Articular chondrocyte of knee joint (primary cell): ENCODE measurements around the gene KCND3. TPM values are rescaled to one million over a fixed set of nuclear protein-coding genes. Genes with fewer than 3 reads are reported as not detected.
A peak's percentile ranks its signal among the peaks of the same experiment; 100 is the strongest.

Experiments
- small RNA-seq: library from RNA; depleted of rRNA; stranded (forward); fragments of <200 nt; gene quantifications from one replicate; pipeline ENCODE3, GENCODE V24; 2012
- total RNA-seq: library from RNA; depleted of rRNA; stranded (reverse); fragments of >200 nt; gene quantifications from 2 replicates; pipeline ENCODE4 v1.2.3, GENCODE V29; 2012

KCND3 gene
- 4.4 and 11.8 TPM in 2 replicates for total RNA-seq

DNA sequence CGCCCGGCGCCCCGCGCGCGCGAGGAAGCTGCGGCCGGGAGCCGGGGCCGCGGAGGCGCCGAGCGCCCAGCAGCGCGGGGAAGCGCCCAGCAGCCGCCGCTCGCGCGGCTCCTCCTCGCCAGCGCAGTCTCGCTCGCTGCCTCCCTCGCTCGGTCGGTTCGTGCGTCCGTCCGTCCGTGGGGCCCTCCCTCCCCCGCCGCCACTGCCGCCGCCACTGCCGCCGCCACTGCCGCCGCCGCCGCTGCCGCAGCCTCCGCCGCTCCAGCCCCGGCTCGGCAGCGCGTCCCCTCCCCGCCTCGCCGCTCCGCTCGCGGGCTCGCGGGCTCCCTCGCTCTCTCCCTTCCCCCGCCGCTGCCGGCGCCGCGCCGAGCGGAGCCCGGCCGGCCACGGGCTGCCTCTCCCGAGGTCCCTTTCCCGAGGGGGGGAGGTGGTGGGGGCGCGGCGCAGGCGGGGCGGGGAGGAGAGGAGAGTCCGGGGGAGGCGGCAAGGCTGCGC is at the start of gene KCND3:
KCND3 (minus strand) TSS at position 138 of the 495 bp plus-strand sequence.

GRCh38 chr1:111755331-111756123 is 233.9 kb downstream of the KCND3 start, which contains the start of gene DDX20:
Gene DDX20, plus strand, starts transcription at chr1:111755901. Its CDS starts 24 bp downstream, at chr1:111755925.

GRCh38 chr1:111739194-111739924 is 250.1 kb downstream of the KCND3 start, which contains the start of gene INKA2:
Gene INKA2, minus strand, starts transcription at chr1:111739395. Its CDS starts 153 bp downstream, at chr1:111739242.

Small RNA genes within 50 kb of the gene (small RNA-seq; reads per million reads assigned to genes)
- gene INKA2: 1.8 reads per million, percentile 68 among the genes with 10 or more reads in this experiment

Other genes with a start within 250 kb of the KCND3 start
- gene DDX20, start 233.8 kb downstream of the KCND3 start, total RNA-seq: 14.2 and 15.0 TPM in 2 replicates